Astrocyte (in vitro differentiated cells and primary cell): Measurements from ENCODE around the gene SPSB1. TPM values are rescaled to one million over a fixed set of nuclear protein-coding genes. Genes with fewer than 3 reads are reported as not detected.

Experiments
- DNase-seq: peaks from one replicate; pipeline ENCODE4 v3.0.0-alpha.2; 2010; ENCODE audit warnings: low read depth
- FAIRE-seq: peaks from 2 replicates; lab custom pipeline; 2011; peaks lifted over from hg19 to GRCh38; lab: Jason Lieb, UNC
- H2AFZ ChIP-seq: 2 replicates; pipeline ENCODE4 v1.6.0; 2012; ENCODE audit warnings: low read depth, low read length, inconsistent platforms
- H3K27ac ChIP-seq: 2 replicates; pipeline ENCODE4 v1.5.1; 2011; ENCODE audit warnings: low read depth, low read length, inconsistent platforms
- H3K27me3 ChIP-seq: 2 replicates; pipeline ENCODE4 v1.6.0; 2011; ENCODE audit warnings: low read length, inconsistent platforms; ENCODE audit not compliant: insufficient read depth
- H3K36me3 ChIP-seq: 2 replicates; pipeline ENCODE4 v1.5.1; 2011; ENCODE audit warnings: low read length, inconsistent platforms; ENCODE audit not compliant: insufficient read depth
- H3K4me1 ChIP-seq: 2 replicates; pipeline ENCODE4 v1.5.1; 2011; ENCODE audit warnings: low read length, inconsistent platforms; ENCODE audit not compliant: insufficient read depth
- H3K4me2 ChIP-seq: 2 replicates; pipeline ENCODE4 v1.6.0; 2012; ENCODE audit warnings: low read length, inconsistent platforms
- H3K4me3 ChIP-seq: 2 replicates; pipeline ENCODE4 v1.5.1; 2011; ENCODE audit warnings: low read depth, mild to moderate bottlenecking, low read length, inconsistent platforms; ENCODE audit not compliant: insufficient read depth
- H3K79me2 ChIP-seq: 2 replicates; pipeline ENCODE4 v1.6.0; 2012; ENCODE audit warnings: mild to moderate bottlenecking, low read length, inconsistent platforms; ENCODE audit not compliant: insufficient read depth
- H3K9ac ChIP-seq: 2 replicates; pipeline ENCODE4 v1.6.0; 2012; ENCODE audit warnings: mild to moderate bottlenecking, low read length, inconsistent platforms
- H3K9me3 ChIP-seq: 2 replicates; pipeline ENCODE4 v1.5.1; 2012; ENCODE audit warnings: low read depth, mild to moderate bottlenecking, low read length, inconsistent platforms; ENCODE audit not compliant: insufficient read depth
- H4K20me1 ChIP-seq: 2 replicates; pipeline ENCODE4 v1.6.0; 2012; ENCODE audit warnings: low read length, inconsistent platforms; ENCODE audit not compliant: insufficient read depth
- H3K27ac Mint-ChIP-seq: one replicate; pipeline ENCODE4 v1.8.0; 2021; ENCODE audit warnings: mild to moderate bottlenecking, mixed read lengths; ENCODE audit not compliant: unreplicated experiment
- H3K27me3 Mint-ChIP-seq: one replicate; pipeline ENCODE4 v1.8.0; 2021; ENCODE audit warnings: low read depth, mixed read lengths; ENCODE audit not compliant: unreplicated experiment
- H3K36me3 Mint-ChIP-seq: one replicate; pipeline ENCODE4 v1.8.0; 2021; ENCODE audit warnings: low read depth, mixed read lengths; ENCODE audit not compliant: unreplicated experiment
- H3K4me1 Mint-ChIP-seq: one replicate; pipeline ENCODE4 v1.8.0; 2021; ENCODE audit warnings: low read depth, mixed read lengths; ENCODE audit not compliant: unreplicated experiment
- H3K4me3 Mint-ChIP-seq: one replicate; pipeline ENCODE4 v1.8.0; 2021; ENCODE audit warnings: mild to moderate bottlenecking, moderate library complexity, mixed read lengths; ENCODE audit not compliant: unreplicated experiment
- H3K9me3 Mint-ChIP-seq: one replicate; pipeline ENCODE4 v1.8.0; 2021; ENCODE audit warnings: mild to moderate bottlenecking, mixed read lengths; ENCODE audit not compliant: unreplicated experiment
- EZH2 ChIP-seq: IDR thresholded peaks from 2 replicates; pipeline ENCODE4 v1.6.1; 2012; ENCODE audit warnings: mild to moderate bottlenecking, low read length, inconsistent platforms; ENCODE audit not compliant: insufficient read depth
- total RNA-seq: library from RNA; stranded (reverse); gene quantifications from 2 replicates; pipeline ENCODE4 v1.2.1, GENCODE V29; 2021
- TF ChIP-seq, protein P1 (sequence below): IDR thresholded peaks from 2 replicates; pipeline ENCODE4 v1.5.1; 2011; ENCODE audit warnings: low read depth, mild to moderate bottlenecking, inconsistent platforms, low read length, moderate library complexity; ENCODE audit not compliant: insufficient read depth

SPSB1 gene
- total RNA-seq, 1 donor from 2014 or later, result 53.5 TPM

GRCh38 chr1:9413877-9414213 is 121.2 kb downstream of the SPSB1 start:
- peak overlapping the region; percentile 80 for H3K27ac Mint-ChIP-seq
- DNase-seq, result peak; percentile 88
- H3K4me2 ChIP-seq, result peak overlapping the region; percentile 76

GRCh38 chr1:9416506-9416905 is 123.8 kb downstream of the SPSB1 start:
- TF ChIP-seq, protein P1, sequence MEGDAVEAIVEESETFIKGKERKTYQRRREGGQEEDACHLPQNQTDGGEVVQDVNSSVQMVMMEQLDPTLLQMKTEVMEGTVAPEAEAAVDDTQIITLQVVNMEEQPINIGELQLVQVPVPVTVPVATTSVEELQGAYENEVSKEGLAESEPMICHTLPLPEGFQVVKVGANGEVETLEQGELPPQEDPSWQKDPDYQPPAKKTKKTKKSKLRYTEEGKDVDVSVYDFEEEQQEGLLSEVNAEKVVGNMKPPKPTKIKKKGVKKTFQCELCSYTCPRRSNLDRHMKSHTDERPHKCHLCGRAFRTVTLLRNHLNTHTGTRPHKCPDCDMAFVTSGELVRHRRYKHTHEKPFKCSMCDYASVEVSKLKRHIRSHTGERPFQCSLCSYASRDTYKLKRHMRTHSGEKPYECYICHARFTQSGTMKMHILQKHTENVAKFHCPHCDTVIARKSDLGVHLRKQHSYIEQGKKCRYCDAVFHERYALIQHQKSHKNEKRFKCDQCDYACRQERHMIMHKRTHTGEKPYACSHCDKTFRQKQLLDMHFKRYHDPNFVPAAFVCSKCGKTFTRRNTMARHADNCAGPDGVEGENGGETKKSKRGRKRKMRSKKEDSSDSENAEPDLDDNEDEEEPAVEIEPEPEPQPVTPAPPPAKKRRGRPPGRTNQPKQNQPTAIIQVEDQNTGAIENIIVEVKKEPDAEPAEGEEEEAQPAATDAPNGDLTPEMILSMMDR, result no peak

More at GRCh38 chr1:9413877-9414213, 121.2 kb downstream of the SPSB1 start:
- no peaks in the 10 kb centered on the region for H3K27me3 ChIP-seq
- no peak overlapping the region for H3K4me3 Mint-ChIP-seq
- TF ChIP-seq, protein P1, result no peak
- no peak for TF ChIP-seq EZH2
- H3K9me3 ChIP-seq, result no peaks in the 10 kb centered on the region
- peaks cover 6% of the 10 kb centered on the region for H3K36me3 Mint-ChIP-seq
- H2AFZ ChIP-seq, result peak overlapping the region; percentile 38
- H3K27me3 Mint-ChIP-seq, result peaks cover 6% of the 10 kb centered on the region
- peak; percentile 37 for FAIRE-seq
- peaks cover 14% of the 10 kb centered on the region for H3K4me1 Mint-ChIP-seq
- H3K4me3 ChIP-seq, result peak overlapping the region; percentile 22
- H3K36me3 ChIP-seq, result no peaks in the 10 kb centered on the region
- no peaks in the 10 kb centered on the region for H3K79me2 ChIP-seq
- no peaks in the 10 kb centered on the region for H4K20me1 ChIP-seq
- H3K27ac ChIP-seq, result peak overlapping the region; percentile 96
- no peaks in the 10 kb centered on the region for H3K9me3 Mint-ChIP-seq
- H3K4me1 ChIP-seq, result peaks cover 26% of the 10 kb centered on the region
- H3K9ac ChIP-seq, result peak overlapping the region; percentile 76

DNA sequence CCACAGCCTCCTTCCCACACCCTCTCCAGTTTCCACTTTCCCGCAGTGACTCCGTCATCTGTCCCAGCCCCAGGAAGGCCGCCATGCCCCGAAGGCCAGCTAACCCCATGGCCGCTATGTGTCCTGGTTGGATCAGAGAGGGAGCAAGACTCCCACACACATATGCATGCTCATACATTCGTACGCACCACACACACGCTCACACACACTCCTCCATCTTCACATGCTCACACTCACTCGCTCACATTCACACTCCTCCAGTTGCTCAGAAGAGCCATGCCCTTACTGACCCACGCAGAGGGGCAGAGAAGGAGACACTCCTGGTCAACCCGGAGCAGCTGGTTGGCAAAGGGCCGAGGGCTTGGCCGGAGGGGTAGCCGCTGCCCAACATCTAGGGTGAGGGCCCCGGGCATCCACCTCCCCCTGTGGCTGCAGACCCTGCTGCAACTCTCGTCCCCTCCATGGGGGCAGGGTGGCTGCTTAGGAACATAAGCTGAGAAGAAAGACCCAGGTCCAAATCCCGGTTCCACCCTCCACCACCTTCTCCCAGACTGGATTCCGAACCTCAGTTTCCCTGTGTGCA is 124.3 kb downstream of the SPSB1 start:
- H3K4me3 ChIP-seq, result no peak overlapping the region
- no peak for FAIRE-seq
- no peaks in the 10 kb centered on the region for H4K20me1 ChIP-seq
- no peaks in the 10 kb centered on the region for H3K79me2 ChIP-seq
- no peaks in the 10 kb centered on the region for H3K36me3 ChIP-seq
- H3K27me3 ChIP-seq, result no peaks in the 10 kb centered on the region
- no peak overlapping the region for H3K27ac ChIP-seq
- H3K4me1 Mint-ChIP-seq, result peaks cover 12% of the 10 kb centered on the region
- no peak for DNase-seq
- no peak overlapping the region for H2AFZ ChIP-seq
- no peak overlapping the region for H3K9ac ChIP-seq
- peak overlapping the region; percentile 6 for H3K4me3 Mint-ChIP-seq
- H3K9me3 ChIP-seq, result no peaks in the 10 kb centered on the region
- TF ChIP-seq EZH2, result no peak
- TF ChIP-seq, protein P1, result no peak
- H3K27me3 Mint-ChIP-seq, result peaks cover 6% of the 10 kb centered on the region
- H3K4me2 ChIP-seq, result no peak overlapping the region
- peaks cover 21% of the 10 kb centered on the region for H3K4me1 ChIP-seq
- peak overlapping the region; percentile 43 for H3K27ac Mint-ChIP-seq
- peaks cover 4% of the 10 kb centered on the region for H3K36me3 Mint-ChIP-seq
- H3K9me3 Mint-ChIP-seq, result no peaks in the 10 kb centered on the region

More at GRCh38 chr1:9416506-9416905, 123.8 kb downstream of the SPSB1 start:
- peaks cover 6% of the 10 kb centered on the region for H3K27me3 Mint-ChIP-seq
- DNase-seq (no peak), FAIRE-seq (no peak)
- Histone ChIP-seq H3K36me3 (no peaks in the 10 kb centered on the region), H3K4me1 (peaks cover 21% of the 10 kb centered on the region), H3K9me3 (no peaks in the 10 kb centered on the region), H3K27ac (no peak overlapping the region), H3K79me2 (no peaks in the 10 kb centered on the region), H3K9ac (no peak overlapping the region), H3K27me3 (no peaks in the 10 kb centered on the region), H3K4me2 (no peak overlapping the region), H2AFZ (no peak overlapping the region), H3K4me3 (no peak overlapping the region), H4K20me1 (no peaks in the 10 kb centered on the region)
- peaks cover 6% of the 10 kb centered on the region for H3K36me3 Mint-ChIP-seq
- H3K4me3 Mint-ChIP-seq, result peak overlapping the region; percentile 6
- H3K9me3 Mint-ChIP-seq, result no peaks in the 10 kb centered on the region
- H3K27ac Mint-ChIP-seq, result no peak overlapping the region
- H3K4me1 Mint-ChIP-seq, result peaks cover 14% of the 10 kb centered on the region
